Osteocyte (in vitro differentiated cells): ENCODE data around the gene MC2R. TPM values are rescaled to one million over a fixed set of nuclear protein-coding genes. Genes with fewer than 3 reads are reported as not detected.

Experiments
- DNase-seq: peaks from one replicate; pipeline ENCODE4 v3.0.0; 2021; ENCODE audit warnings: mixed read lengths; ENCODE audit not compliant: unreplicated experiment; ENCODE audit errors: extremely low spot score
- H3K27ac Mint-ChIP-seq: one replicate; pipeline ENCODE4 v1.8.0; 2021; ENCODE audit warnings: mild to moderate bottlenecking, mixed read lengths; ENCODE audit not compliant: unreplicated experiment
- H3K27me3 Mint-ChIP-seq: one replicate; pipeline ENCODE4 v1.8.0; 2021; ENCODE audit warnings: mixed read lengths; ENCODE audit not compliant: unreplicated experiment
- H3K36me3 Mint-ChIP-seq: one replicate; pipeline ENCODE4 v1.8.0; 2021; ENCODE audit warnings: mixed read lengths; ENCODE audit not compliant: unreplicated experiment
- H3K4me1 Mint-ChIP-seq: one replicate; pipeline ENCODE4 v1.8.0; 2021; ENCODE audit warnings: mixed read lengths; ENCODE audit not compliant: unreplicated experiment
- H3K4me3 Mint-ChIP-seq: one replicate; pipeline ENCODE4 v1.8.0; 2021; ENCODE audit warnings: mild to moderate bottlenecking, moderate library complexity, mixed read lengths; ENCODE audit not compliant: unreplicated experiment
- H3K9me3 Mint-ChIP-seq: one replicate; pipeline ENCODE4 v1.8.0; 2021; ENCODE audit warnings: mixed read lengths; ENCODE audit not compliant: unreplicated experiment
- total RNA-seq: library from RNA; stranded (reverse); gene quantifications from 2 replicates; pipeline ENCODE4 v1.2.1, GENCODE V29; 2021
- TF ChIP-seq, protein P1 (sequence below): fragments of 200-600 bp; sonication (generic); IDR thresholded peaks from 2 replicates; pipeline ENCODE4 v1.5.0; 2021; ENCODE audit warnings: antibody characterized with exemption, mild to moderate bottlenecking, moderate library complexity

Gene MC2R
- total RNA-seq, 1 donor from 2014 or later: not detected

DNA sequence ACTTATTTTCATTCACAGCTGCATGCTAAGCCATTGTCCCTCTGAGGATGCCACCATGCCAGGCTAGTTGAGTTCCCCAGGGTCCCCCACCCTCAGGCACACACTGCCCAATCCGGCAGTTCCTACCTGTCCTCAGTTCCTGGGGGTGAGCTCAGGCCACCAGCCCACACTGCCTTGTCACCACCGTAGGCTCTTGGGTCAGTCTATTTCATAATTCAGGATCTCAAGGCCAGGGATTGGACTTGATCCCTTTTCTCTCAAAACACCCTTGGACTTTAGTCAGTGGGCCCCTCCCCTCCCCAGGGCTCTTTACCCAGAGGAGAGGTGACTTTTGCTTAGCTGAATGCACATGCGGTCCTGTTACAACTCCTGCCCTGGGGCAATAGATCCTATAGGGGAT is 18.7 kb upstream of the MC2R start:
- no peak for DNase-seq
- no peaks in the 10 kb centered on the region for H3K4me1 Mint-ChIP-seq
- H3K27me3 Mint-ChIP-seq: no peaks in the 10 kb centered on the region
- TF ChIP-seq, protein P1, sequence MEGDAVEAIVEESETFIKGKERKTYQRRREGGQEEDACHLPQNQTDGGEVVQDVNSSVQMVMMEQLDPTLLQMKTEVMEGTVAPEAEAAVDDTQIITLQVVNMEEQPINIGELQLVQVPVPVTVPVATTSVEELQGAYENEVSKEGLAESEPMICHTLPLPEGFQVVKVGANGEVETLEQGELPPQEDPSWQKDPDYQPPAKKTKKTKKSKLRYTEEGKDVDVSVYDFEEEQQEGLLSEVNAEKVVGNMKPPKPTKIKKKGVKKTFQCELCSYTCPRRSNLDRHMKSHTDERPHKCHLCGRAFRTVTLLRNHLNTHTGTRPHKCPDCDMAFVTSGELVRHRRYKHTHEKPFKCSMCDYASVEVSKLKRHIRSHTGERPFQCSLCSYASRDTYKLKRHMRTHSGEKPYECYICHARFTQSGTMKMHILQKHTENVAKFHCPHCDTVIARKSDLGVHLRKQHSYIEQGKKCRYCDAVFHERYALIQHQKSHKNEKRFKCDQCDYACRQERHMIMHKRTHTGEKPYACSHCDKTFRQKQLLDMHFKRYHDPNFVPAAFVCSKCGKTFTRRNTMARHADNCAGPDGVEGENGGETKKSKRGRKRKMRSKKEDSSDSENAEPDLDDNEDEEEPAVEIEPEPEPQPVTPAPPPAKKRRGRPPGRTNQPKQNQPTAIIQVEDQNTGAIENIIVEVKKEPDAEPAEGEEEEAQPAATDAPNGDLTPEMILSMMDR: no peak
- peaks cover 58% of the 10 kb centered on the region for H3K9me3 Mint-ChIP-seq
- no peak overlapping the region for H3K4me3 Mint-ChIP-seq
- H3K36me3 Mint-ChIP-seq: peaks cover 2% of the 10 kb centered on the region
- H3K27ac Mint-ChIP-seq: no peak overlapping the region

DNA sequence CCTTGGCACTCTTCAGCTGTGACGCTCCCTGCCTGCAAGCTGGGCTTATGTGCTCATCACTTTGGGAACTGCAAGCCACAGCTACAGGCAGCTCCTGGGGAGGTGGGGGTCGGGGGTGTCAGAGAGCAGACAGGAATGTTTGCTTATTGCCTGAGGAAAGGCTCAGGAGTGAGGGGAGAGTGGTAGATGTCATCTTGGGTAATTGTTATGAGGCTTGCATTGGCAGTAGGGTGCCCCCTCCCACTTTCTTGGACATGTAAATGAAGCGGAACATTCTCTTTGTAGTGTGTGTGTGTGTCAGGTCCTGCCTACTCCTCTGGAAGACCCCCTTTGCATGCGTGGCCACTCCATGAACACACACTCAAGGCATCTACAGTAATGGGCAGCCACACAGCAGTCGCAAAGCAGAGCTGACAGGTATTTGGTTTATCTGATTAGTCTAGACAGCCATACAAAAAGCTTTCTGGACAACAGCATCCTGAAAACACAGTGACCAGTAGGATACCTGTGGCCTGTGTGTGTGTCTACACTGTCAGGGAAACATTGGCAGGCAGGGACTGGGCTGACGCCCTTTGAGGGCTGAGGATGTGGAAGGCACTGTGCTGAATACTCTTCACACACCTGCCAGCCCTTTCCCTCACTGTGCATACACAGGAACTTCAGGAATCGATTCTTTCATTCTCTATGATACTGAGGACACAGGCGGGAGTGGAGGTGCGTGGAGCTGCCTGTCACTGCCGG is 17.1 kb upstream of the MC2R start:
- H3K4me3 Mint-ChIP-seq: no peak overlapping the region
- peaks cover 2% of the 10 kb centered on the region for H3K36me3 Mint-ChIP-seq
- no peaks in the 10 kb centered on the region for H3K27me3 Mint-ChIP-seq
- TF ChIP-seq, protein P1: no peak
- peaks cover 51% of the 10 kb centered on the region for H3K9me3 Mint-ChIP-seq
- H3K4me1 Mint-ChIP-seq: no peaks in the 10 kb centered on the region
- no peak for DNase-seq
- no peak overlapping the region for H3K27ac Mint-ChIP-seq

DNA sequence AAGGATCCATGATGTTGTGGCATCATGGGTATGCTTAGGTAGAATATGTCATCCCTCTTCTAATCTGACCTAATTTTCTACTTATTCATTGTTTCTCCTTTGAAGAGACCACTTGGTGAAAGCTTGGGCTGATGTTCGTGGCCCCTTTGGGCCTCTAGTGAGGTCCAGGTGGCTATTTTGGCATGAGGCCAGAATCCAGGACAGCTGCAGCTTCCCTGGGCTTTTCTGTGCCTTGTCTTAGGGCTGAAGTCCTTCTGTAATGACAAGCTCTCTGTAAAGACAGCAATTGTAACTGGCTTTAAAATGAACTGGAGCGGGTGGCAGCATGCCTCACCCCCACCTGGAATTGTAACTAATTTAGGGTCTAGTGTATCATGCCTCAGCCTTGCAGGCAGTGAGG is 15.6 kb upstream of the MC2R start:
- H3K4me3 Mint-ChIP-seq: no peak overlapping the region
- H3K9me3 Mint-ChIP-seq: peaks cover 58% of the 10 kb centered on the region
- TF ChIP-seq, protein P1: no peak
- peaks cover 2% of the 10 kb centered on the region for H3K36me3 Mint-ChIP-seq
- H3K27ac Mint-ChIP-seq: no peak overlapping the region
- DNase-seq: no peak
- H3K27me3 Mint-ChIP-seq: no peaks in the 10 kb centered on the region
- H3K4me1 Mint-ChIP-seq: no peaks in the 10 kb centered on the region

DNA sequence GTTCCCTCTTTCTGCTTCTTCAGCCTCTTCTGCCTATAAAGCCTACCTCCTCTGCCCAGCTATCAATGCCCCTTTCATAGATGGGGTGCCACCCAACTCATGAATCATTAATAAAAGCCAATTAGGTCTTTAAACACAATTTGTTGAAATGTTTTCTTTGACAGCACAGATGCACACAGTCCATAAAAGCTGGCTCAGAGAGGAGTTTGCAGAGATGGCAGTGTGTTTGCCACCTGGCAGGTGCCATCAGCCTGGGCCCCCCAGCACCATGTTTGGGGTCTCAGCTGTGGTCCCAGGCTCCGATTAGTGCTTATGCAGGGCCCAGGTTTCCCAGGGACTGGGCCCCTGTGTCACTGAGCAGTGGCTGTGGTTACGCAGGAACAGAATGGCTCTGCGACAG is 7.9 kb upstream of the MC2R start:
- Mint-ChIP-seq H3K27me3 (no peaks in the 10 kb centered on the region), H3K4me3 (no peak overlapping the region), H3K27ac (no peak overlapping the region), H3K4me1 (no peaks in the 10 kb centered on the region), H3K36me3 (no peaks in the 10 kb centered on the region), H3K9me3 (peaks cover 63% of the 10 kb centered on the region)
- TF ChIP-seq, protein P1: no peak
- no peak for DNase-seq

DNA sequence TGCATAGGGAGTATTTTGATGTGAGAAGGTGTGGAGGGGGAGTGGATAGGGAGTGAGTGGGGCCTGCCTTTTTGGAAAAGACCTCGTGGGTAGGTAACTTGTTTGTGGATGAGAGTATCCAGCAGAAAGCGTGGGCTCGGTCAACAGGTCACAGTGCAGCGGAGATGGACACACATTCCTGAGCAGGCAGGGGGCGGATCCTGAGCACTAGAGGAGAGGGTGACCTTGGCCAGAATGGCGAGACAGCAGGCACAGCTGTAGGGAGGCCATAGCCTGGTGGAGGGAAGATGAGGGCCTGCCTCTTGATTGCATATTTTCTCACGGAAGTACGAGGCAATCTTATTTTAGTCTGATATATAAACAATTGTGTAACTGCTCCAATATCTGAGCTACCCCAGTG is 3.6 kb upstream of the MC2R start:
- TF ChIP-seq, protein P1: no peak
- H3K9me3 Mint-ChIP-seq: peaks cover 35% of the 10 kb centered on the region
- no peaks in the 10 kb centered on the region for H3K27me3 Mint-ChIP-seq
- H3K27ac Mint-ChIP-seq: no peak overlapping the region
- DNase-seq: no peak
- no peak overlapping the region for H3K4me3 Mint-ChIP-seq
- no peaks in the 10 kb centered on the region for H3K36me3 Mint-ChIP-seq
- no peaks in the 10 kb centered on the region for H3K4me1 Mint-ChIP-seq
